Activated CD4-positive, CD25-positive, alpha-beta regulatory T cell (primary cell): ENCODE data around the gene UBE2E2.

Experiments
- DNase-seq, 4 experiments: peaks; one replicate each; lab custom pipeline; 2025; lab: John Stamatoyannopoulos, UW

The UBE2E2 gene

GRCh38 chr3:23389089-23389488 is 186.0 kb downstream of the UBE2E2 start:
- no peak for DNase-seq

- DNase-seq, result no peak
Measured at GRCh38 chr3:23389686-23390085, 186.6 kb downstream of the UBE2E2 start.

GRCh38 chr3:23390446-23390845 is 187.3 kb downstream of the UBE2E2 start:
- DNase-seq, result no peak

DNA sequence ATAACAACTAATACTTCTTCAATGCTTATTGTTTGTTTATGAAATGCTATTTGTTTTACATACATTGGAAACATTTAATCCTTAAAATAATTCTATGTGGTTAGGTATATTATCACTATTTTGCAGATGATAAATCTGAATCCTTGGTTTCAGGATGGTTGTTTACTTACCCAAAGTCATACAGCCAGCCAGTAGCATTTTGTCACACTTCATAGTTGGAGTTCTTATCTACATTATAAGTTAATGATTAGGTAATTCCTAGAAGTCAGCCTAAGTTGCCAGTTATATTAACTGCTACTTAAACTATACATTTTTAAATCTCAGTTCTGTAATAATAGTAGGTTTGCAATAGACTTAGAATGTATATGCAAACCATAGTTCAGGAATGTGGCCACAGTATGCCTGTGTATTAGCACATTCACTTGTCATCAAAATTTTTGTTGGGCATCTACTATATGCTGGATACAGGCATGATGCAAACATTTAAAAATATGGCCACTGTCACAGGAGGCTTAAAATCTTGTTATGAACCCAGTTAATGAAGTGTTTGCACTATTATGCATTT is 187.9 kb downstream of the UBE2E2 start:
- DNase-seq, result no peak

GRCh38 chr3:23395115-23395514 is 192.0 kb downstream of the UBE2E2 start:
- DNase-seq, result no peak

- no peak for DNase-seq
Measured at GRCh38 chr3:23396746-23397145, 193.6 kb downstream of the UBE2E2 start.

DNA sequence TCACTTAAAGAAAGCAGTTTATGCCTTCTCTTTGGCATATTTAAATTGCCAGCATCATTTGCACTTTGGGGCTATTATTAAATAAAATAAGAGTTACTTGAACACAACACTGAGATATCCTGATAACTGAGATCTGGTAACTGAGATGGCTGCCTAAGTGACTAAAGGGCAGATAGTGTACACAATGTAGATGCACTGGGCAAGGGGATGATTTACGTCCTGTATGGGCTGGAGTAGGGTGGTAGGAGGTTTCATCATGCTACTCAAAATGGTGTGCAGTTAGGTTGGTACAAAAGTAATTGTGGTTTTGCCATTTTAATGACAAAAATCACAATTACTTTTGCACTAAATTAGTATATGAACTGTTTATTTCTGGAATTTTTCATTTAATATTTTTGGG is 196.1 kb downstream of the UBE2E2 start:
- no peak for DNase-seq

DNA sequence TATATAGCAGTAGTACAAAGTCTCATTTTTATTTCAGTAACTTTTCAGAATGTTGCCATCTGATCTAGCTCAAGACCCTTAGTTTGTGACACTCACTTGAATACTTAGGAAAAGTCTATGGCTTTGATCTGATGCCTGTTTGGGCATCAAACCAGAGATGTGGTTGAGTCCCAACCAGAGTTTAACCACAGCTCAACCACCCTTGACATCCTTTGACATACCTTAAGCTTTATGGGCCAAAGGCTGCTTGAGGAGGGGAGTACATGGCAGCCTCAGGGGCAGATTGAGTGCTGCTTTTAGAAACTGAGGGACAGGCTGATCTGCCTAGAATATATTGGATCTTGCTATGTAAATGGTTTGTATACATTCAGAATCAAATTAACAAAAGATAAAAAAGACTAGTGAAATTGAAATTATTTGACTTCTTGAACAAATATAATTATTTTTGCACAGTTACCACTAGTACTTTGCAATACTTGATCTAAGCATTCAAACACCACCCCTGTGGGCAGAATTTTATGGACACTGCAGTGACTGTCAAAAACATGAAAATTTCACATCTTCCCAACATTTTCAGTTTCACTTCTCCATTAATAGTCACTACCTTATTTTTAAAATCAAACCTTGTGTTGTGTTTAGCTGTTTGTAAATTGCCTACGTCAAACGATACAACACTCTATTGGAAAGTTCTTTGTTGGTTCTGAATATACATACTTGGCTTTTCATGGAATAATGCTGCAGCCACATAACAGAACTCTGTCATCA is 199.8 kb downstream of the UBE2E2 start:
- DNase-seq, result no peak

DNA sequence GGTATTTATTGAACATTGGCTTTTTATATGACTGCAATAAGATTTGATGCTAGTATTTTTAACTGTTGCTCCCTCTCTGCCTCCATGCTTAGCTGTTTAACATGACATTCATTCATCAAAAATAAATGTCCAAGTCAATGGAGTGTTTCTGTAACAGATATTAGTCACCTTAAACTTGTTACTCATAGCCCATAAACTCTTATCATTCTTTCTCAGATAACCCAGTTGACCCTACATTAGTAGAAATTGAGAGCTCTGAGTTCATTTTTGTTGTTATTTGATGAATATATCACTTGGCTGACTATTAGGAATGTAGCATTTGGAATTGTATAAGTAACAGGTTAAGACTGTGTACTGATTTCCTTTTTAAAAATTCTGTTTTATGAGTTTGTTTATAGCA is 201.1 kb downstream of the UBE2E2 start:
- no peak for DNase-seq

DNA sequence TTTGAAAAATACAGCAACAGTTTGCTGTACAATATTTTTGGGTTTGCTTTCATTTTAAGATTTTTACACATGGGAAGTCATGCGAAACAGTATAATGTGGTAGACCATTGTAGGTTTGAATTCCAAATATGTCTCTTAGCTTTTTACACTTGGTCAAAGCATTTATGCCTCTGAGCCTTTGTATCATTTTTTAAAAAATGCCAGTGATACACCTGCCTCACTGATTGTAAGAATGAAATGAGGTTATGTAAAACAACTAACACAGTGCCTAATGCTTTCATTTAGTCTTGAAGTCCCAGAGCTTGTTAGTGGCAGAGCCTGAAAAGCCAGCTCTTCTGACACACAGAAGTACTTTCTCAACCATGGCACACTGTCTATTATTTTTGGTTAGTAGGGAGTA is 202.0 kb downstream of the UBE2E2 start:
- DNase-seq, result no peak

DNA sequence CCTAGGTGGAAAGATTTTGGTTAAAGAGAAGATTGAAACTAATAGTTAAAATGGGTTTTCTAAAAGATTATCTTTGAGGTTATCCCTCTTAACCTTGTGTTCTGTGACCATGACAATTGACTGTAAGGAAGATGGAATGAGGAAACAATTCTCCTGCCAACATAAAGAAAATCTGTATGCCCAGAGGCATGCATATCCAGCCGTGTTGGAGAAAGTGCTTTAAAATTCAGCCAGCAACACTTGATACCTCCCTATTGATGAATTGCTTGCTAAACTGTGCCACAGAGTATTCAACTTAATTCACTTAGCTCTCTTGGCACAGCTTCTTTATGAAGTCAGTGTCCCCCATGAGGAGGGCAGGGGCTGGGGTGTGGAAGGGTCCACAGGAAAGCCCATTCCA is 203.5 kb downstream of the UBE2E2 start:
- no peak for DNase-seq

DNA sequence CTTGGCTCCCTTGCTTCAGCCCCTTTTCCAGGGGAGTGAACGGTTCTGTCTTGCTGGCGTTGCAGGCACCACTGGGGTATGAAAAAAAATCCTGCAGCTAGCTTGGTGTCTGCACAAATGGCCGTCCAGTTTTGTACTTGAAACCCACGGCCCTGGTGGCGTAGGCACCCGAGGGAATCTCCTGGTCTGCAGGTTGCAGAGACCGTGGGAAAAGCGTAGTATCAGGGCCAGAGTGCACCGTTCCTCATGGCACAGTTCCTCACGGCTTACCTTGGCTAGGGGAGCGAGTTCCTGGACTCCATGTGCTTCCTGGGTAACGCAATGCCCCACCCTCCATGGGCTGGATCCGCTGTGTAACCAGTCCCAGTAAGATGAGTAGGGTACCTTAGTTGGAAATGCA is 214.9 kb downstream of the UBE2E2 start:
- DNase-seq, result no peak

- DNase-seq, result no peak
Measured at GRCh38 chr3:23421811-23422516, 218.8 kb downstream of the UBE2E2 start.

GRCh38 chr3:23422517-23422851 is 219.4 kb downstream of the UBE2E2 start:
- DNase-seq, result no peak

- DNase-seq, result no peak
Measured at GRCh38 chr3:23425410-23425809, 222.3 kb downstream of the UBE2E2 start.

DNA sequence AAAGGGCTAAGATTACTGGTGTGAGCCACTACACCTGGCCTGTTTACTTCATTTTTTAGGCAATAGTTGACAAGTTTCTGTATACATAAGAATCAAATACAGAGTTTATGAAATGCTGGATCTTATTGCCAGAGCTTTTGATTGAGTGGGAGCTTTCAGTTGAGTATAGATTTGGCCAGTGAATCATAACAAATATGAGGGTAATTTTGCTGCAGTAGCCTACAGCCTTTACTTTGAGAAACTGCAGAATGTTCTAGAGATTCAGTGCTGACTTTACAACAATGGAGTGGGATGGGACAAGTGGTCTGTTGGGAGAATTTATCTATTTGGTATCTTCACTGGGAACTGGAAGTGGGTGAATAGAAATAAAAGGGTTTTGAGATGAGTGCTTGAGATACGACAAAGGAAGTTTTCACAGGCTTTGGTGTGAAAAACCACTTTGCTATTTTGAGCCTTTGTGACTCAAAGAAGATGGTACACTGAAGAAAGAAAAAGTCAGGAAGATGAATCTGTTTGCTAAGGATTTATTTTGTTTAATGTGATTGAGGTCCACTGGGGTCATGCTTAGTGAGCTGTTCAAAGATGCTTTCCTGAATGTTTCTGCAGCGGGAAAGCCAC is 227.8 kb downstream of the UBE2E2 start:
- no peak for DNase-seq

GRCh38 chr3:23431764-23432163 is 228.6 kb downstream of the UBE2E2 start:
- no peak for DNase-seq

DNA sequence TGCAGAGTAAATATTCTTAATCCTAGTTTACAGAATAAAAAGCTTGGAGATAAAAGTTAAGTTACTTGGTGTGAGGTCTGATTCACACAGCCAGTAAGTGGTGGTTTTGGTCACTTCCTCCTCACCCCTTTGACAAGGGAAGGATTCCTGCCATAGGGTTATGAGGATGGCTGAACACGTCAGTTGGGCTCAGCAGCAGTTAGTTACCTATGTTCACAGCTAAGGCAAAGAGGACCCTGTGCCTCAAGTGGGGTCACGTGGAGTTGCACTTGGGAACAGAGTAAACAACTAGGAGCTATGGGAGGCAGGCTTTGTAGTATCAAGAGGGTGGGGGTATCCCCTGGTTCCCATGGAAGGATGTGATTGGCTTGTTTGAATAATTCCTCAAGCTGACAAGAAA is 232.2 kb downstream of the UBE2E2 start:
- DNase-seq, result no peak

DNA sequence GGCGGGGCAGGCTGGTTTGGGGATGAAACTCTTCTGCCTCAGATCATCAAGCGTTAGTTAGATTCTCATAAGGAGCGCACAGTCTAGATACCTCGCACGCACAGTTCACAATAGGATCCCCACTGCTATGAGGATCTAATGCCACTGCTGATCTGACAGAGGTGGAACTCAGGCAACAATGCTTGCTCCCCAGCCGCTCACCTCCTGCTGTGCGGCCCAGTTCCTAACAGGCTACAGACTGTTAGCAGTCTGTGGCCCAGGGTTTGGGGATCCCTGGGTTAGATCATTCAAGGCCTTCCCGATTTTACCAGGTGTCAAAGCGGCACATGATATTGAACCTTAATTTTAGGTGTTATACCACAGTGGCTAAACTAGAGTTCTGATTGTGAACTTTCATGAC is 232.8 kb downstream of the UBE2E2 start:
- DNase-seq, result no peak

DNA sequence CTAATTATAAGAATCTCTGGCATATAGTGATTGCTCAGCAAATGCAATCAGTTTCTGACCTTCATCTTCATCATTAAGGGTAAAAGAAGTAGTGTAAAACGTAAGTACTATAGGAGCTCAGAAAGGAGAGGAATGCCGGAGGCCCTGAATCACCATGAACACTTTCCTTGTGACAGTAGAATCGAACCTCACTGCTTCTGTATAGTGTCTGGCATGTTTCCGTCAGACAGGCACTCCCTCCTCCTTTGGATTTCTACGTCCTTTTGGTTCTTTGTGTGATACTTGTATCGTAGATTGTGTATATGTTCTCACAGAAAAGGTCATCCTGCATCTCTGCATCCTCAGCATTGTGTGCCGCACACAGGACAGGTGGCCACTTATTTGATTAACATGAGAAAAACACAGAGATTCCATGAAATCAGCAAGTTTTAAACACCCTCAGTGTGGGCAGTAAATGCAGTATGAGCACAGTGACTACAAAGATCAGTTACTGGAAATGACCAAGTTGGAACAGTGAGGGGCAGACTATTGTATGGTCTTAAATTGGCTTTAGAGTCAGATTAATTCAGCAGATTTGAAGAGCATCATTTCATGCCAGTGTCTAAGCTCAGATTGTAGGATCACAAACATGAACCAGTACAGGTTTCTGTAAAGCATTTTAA is 234.5 kb downstream of the UBE2E2 start:
- no peak for DNase-seq

GRCh38 chr3:23438657-23439056 is 235.5 kb downstream of the UBE2E2 start:
- DNase-seq, result no peak

DNA sequence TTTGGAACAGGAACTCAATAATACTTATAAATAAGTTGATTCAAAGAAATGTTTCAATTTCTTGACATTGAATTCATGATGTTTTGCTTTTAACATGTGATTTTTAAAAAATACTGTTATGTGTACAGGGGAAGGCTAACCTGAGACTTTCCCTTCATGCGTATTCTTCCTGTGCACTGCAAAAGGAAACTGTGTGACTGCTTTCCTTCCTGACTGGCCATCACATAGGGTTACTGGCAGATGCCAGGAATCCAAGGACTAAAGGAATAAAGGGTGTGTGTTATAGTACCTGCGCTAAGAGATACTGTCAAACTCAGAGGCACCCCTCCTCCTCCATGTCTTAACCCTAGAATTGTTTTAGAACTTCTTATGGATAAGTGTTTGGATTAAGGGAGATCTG is 236.0 kb downstream of the UBE2E2 start:
- DNase-seq, result no peak
